Stimulated activated CD8-positive, alpha-beta memory T cell treated with anti-CD3 and anti-CD28 coated beads, Interleukin-15, amount 100 ng/mL, for 1 hour (primary cell): ENCODE measurements around the gene WWC2.

Experiments used
- DNase-seq: peaks from one replicate; pipeline ENCODE4 v3.0.0-alpha.2; 2020; ENCODE audit warnings: low read depth

Gene WWC2

DNA sequence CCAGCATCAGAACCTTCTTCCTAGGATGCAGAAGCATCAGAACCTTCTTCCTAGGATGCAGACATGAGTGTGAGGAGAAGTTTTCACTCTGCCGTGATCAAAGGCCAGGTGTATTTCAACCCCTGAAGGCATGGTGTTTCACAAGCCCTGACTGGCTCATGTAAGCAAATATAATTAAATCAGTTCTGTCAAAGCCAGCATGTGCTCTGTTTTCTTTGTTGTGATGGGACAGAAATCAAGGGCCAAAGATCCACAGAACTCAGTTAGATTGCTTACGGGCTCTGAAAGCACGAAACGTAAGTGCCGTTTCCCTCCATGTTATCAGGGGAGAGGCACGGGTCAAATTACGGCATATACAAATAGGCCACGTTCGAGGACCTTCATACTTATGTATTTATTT, 255.2 kb downstream of the WWC2 start:
- DNase-seq = no peak

- DNase-seq = no peak
These were observed 256.3 kb downstream of the WWC2 start for GRCh38 chr4:183355405-183355804.

DNA sequence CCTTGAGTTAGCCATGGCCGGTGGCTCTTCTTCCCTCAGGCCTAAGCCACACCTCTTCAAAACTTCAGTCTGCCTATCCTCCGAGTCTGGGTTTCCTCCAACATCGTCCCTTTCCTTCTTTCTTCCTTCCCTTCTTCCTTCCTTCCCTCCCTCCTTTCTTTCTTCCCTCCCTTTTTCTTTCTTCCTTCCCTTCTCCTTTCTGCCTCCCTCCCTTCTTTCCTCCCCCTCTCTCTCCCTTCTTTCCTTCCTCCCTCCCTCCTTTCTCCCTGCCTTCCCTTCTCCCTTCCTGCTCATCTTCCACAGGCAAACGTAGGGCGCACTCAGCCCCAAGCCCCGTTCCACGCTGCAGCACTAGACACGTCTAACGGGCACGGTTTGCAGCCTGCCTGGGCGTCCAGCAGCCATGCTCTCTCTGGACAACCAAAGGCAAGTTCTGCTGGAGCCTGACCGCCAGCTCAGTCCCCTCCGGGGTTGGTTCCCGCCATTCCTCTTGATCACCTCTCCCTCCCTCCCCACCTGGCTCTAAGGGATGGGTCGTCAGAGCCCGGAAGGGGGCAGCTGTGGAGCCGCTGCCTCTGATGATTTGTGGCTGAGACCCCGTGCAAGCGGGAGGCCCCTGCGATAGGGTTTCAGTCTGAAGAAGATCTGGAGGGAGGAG, 257.2 kb downstream of the WWC2 start:
- no peak for DNase-seq

DNA sequence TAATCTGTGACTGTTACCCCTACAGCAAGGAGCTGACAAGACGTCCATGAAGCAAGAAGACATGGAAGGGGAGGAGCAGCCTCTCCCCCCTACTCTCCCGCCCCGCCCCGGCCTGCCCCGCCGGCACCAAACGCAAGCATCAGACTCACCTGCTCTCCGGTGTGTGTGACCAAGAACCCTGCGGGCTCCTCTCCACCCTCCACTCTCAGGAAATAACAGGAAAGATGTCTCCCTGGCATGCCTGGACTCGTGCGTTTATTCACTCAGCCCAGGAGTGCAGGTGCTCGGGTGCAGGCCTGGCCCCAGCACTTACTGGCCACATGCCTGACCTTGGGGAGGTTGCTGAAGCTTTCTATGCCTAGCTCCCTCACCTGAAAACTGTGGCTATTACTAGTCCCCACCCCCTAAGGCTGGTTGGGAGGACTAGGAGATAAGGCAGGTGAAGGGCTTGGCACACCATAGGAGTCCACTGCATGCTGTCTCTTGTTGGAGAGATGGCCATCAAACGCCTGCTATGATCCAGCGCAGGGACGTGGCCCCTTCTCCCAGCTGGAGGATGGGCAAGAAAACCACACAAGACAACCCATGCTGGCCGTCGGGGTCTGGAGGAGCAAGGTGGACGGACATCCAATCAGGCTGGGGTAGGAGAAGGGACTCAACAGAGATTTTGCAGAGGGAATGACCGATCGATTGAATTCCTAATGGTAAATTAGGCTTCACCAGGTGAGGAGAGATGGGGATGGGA, 258.0 kb downstream of the WWC2 start:
- no peak for DNase-seq

DNA sequence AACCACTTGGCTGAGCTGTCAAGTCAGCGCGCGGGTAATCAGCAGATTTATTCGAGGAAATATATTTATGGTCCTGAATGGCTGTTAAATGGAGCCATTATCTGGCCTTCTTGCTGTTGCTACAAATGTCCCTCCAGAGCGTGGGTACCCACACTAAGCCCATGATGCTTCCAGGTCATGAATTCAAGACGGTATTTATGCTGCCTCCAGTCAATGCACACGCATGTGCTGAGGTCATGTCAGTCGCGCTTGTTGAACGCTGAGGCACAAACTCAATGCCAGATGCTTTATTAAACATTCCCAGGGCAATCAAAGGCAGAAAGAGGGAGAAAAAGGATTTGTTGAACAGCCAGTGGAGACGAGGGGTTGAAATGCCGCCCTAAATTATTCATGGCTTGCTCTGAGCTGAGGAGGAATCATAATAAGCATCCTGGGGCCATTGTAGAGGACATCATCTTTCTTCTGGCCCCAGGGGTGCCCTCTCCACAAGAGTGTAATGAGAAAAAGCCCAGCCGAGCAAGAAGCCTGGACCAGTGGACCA, 259.2 kb downstream of the WWC2 start:
- no peak for DNase-seq

GRCh38 chr4:183360161-183360919, 261.3 kb downstream of the WWC2 start:
- DNase-seq = no peak

GRCh38 chr4:183362036-183362435, 263.0 kb downstream of the WWC2 start:
- DNase-seq = no peak

DNA sequence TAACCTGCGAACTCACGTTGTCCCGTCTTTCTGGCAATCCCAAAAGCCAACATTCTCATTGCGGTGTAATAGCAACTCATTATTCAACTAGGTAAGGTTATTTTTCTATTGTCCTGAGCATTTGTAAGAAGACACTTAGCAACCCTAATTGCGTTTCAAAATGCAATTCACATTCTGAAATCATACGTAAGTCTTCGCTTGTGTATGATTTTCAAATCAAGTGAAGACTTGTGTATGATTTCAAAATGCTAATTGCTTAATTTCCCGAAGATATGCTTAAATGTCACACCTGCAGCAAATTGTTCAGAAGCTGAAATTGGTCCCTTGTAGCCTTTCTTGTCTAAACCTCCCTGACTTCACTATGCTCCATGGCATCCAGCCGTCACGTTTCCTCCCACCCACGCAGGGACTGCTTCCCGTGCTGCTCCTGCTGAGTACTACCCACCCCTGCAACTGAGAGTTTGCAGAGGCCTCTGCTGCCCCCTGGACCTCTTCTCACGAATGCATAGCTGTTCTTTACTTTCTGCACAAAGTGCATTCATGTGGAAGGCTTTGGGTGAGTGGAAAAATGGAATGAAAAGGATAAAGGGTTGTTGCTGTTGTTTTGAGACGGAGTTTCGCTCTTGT, 264.0 kb downstream of the WWC2 start:
- DNase-seq = no peak

- no peak for DNase-seq
These were observed 265.0 kb downstream of the WWC2 start for GRCh38 chr4:183364025-183364424.

GRCh38 chr4:183366206-183366835, 267.3 kb downstream of the WWC2 start:
- DNase-seq = no peak

DNA sequence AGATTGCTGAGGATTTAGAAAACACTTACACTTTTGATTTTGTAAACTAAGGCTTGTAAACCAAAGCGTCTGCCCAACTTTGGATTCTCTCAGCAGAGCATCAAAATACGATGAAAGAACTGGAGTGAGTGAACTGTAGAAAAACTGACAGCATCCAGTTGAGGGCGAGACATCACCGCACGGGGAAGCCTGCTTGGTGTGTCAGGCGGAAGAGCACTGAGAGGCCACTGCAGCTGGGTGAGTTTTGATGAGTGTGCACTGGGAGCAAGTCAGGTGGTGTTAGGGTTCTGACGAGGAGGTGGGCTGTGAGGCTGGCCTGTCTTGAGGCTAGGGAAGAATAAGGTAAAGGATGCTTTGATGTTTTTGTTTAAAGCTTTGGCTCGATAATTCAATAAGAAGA, 270.0 kb downstream of the WWC2 start:
- no peak for DNase-seq
